Midbrain (tissue), 1 donor: Measurements from ENCODE around the gene RUSF1.
"Not testable (repeated sequence)": the region's sequence is repeated elsewhere in the genome, so short reads cannot be mapped to it uniquely, and the experiment has no call there.

Source experiments
- DNase-seq: peaks from one replicate; lab custom pipeline; 2025; lab: John Stamatoyannopoulos, UW

Gene RUSF1

GRCh38 chr16:31517800-31518402, 9.7 kb upstream of the RUSF1 start:
- DNase-seq = no peak

- DNase-seq = no peak
Measured at GRCh38 chr16:31513884-31514283, 5.7 kb upstream of the RUSF1 start.

- DNase-seq = no peak
Measured at GRCh38 chr16:31513126-31513525, 4.9 kb upstream of the RUSF1 start.

- DNase-seq = peak; percentile 48
Measured at GRCh38 chr16:31508706-31509195, 560 bp upstream of the RUSF1 start.

- no peak for DNase-seq
Measured at GRCh38 chr16:31507617-31507928, 618 bp downstream of the RUSF1 start.

- DNase-seq = no peak
Measured at GRCh38 chr16:31505483-31505882, 2.7 kb downstream of the RUSF1 start.

GRCh38 chr16:31504159-31504558, 4.0 kb downstream of the RUSF1 start:
- no peak for DNase-seq

GRCh38 chr16:31503555-31503954, 4.6 kb downstream of the RUSF1 start:
- not testable (repeated sequence) for DNase-seq

- no peak for DNase-seq
Measured at GRCh38 chr16:31502981-31503380, 5.2 kb downstream of the RUSF1 start.

- DNase-seq = no peak
Measured at GRCh38 chr16:31501966-31502348, 6.2 kb downstream of the RUSF1 start.

GRCh38 chr16:31501226-31501965, 6.8 kb downstream of the RUSF1 start:
- DNase-seq = no peak

- DNase-seq = no peak
Measured at GRCh38 chr16:31499928-31500327, 8.3 kb downstream of the RUSF1 start.

GRCh38 chr16:31498493-31498892, 9.7 kb downstream of the RUSF1 start:
- no peak for DNase-seq

GRCh38 chr16:31496670-31497069, 11.5 kb downstream of the RUSF1 start:
- no peak for DNase-seq

GRCh38 chr16:31493506-31494125, 14.6 kb downstream of the RUSF1 start:
- no peak for DNase-seq

- DNase-seq = no peak
Measured at GRCh38 chr16:31491778-31492418, 16.3 kb downstream of the RUSF1 start.

- no peak for DNase-seq
Measured at GRCh38 chr16:31489616-31490584, 18.3 kb downstream of the RUSF1 start.

- DNase-seq = no peak
Measured at GRCh38 chr16:31489298-31489564, 19.0 kb downstream of the RUSF1 start.

GRCh38 chr16:31488468-31489297, 19.5 kb downstream of the RUSF1 start:
- DNase-seq = no peak

- peak; percentile 13 for DNase-seq
Measured at GRCh38 chr16:31487720-31488467, 20.3 kb downstream of the RUSF1 start.
